Caco-2 (cell line): ENCODE measurements around the gene ZNF525. TPM values are rescaled to one million over a fixed set of nuclear protein-coding genes. Genes with fewer than 3 reads are reported as not detected.
A peak's percentile ranks its signal among the peaks of the same experiment; 100 is the strongest.
"Not testable (repeated sequence)": the region's sequence is repeated elsewhere in the genome, so short reads cannot be mapped to it uniquely, and the experiment has no call there.

Experiments used
- BruUV-seq: library from RNA; stranded (reverse); fragments of 400-500 nt; replicated peaks from 2 replicates; lab custom pipeline; 2021; lab: Mats Ljungman, UMichigan
- CTCF ChIA-PET: fragments of 300-600 bp; sonication (Branson Sonifier 250); formaldehyde crosslinking; loops from one replicate; lab custom pipeline; 2022; ENCODE audit warnings: antibody characterized with exemption; lab: Charles Lee
- POLR2A ChIA-PET: fragments of 300-600 bp; sonication (Branson Sonifier 250); formaldehyde crosslinking; loops from one replicate; lab custom pipeline; 2022; ENCODE audit warnings: antibody characterized with exemption; lab: Charles Lee
- DNase-seq, 2 experiments: peaks; one replicate each; pipeline versions ENCODE4 v3.0.0 to v3.0.0-alpha.2; 2020 to 2022
- H3K27me3 ChIP-seq: replicated peaks from 2 replicates; pipeline ENCODE4 v1.6.0; 2011; ENCODE audit warnings: low read length; ENCODE audit not compliant: control insufficient read depth, insufficient read depth
- H3K36me3 ChIP-seq: 2 replicates; pipeline ENCODE4 v1.5.1; 2011; ENCODE audit warnings: low read length; ENCODE audit not compliant: control insufficient read depth, insufficient read depth
- H3K4me1 ChIP-seq: fragments of 250-450 bp; sonication (Bioruptor Pico); 2 replicates; pipeline ENCODE4 v1.5.1; 2020; ENCODE audit warnings: mild to moderate bottlenecking
- H3K4me3 ChIP-seq: 2 replicates; pipeline ENCODE4 v1.5.1; 2011; ENCODE audit warnings: low read depth, mild to moderate bottlenecking, control low read depth, low read length
- H3K9me3 ChIP-seq: fragments of 250-450 bp; sonication (Bioruptor Pico); 2 replicates; pipeline ENCODE4 v1.5.1; 2020; ENCODE audit warnings: mild to moderate bottlenecking, moderate library complexity
- H3K27ac Mint-ChIP-seq: one replicate; pipeline ENCODE4 v1.8.0; 2022; ENCODE audit warnings: mixed read lengths; ENCODE audit not compliant: unreplicated experiment
- H3K27me3 Mint-ChIP-seq: one replicate; pipeline ENCODE4 v1.8.0; 2022; ENCODE audit warnings: mixed read lengths; ENCODE audit not compliant: insufficient read depth, unreplicated experiment
- H3K36me3 Mint-ChIP-seq: one replicate; pipeline ENCODE4 v1.8.0; 2022; ENCODE audit warnings: mild to moderate bottlenecking, mixed read lengths; ENCODE audit not compliant: insufficient read depth, unreplicated experiment
- H3K4me1 Mint-ChIP-seq: one replicate; pipeline ENCODE4 v1.8.0; 2022; ENCODE audit warnings: low read depth, mixed read lengths; ENCODE audit not compliant: unreplicated experiment
- H3K4me3 Mint-ChIP-seq: one replicate; pipeline ENCODE4 v1.8.0; 2022; ENCODE audit warnings: mild to moderate bottlenecking, moderate library complexity, mixed read lengths; ENCODE audit not compliant: unreplicated experiment
- H3K9me3 Mint-ChIP-seq: one replicate; pipeline ENCODE4 v1.8.0; 2022; ENCODE audit warnings: mixed read lengths; ENCODE audit not compliant: unreplicated experiment
- CTCF ChIP-seq, 2 experiments: fragments of 200-600 bp in 1 of 2; IDR thresholded peaks; 1 replicate in 1 of 2; 2 replicates in 1 of 2; pipeline versions ENCODE4 v1.5.1 to v1.8.0; 2011 to 2022; ENCODE audit warnings: antibody characterized with exemption in 1 of 2, control low read depth in 1 of 2, inconsistent platforms in 1 of 2, low read depth in 1 of 2, low read length in 1 of 2, mild to moderate bottlenecking in 1 of 2, moderate library complexity in 1 of 2; ENCODE audit not compliant: insufficient read depth in 1 of 2, severe bottlenecking in 1 of 2, unreplicated experiment in 1 of 2
- intact Hi-C: fragments of 100-400 bp; cut with micrococcal nuclease; formaldehyde crosslinking; loops from one replicate; pipeline ENCODE4 v1.10.0; 2022; ENCODE audit not compliant: unreplicated experiment
- total RNA-seq: library from RNA; stranded (reverse); gene quantifications from 2 replicates; pipeline ENCODE4 v1.2.3, GENCODE V29; 2022

Gene ZNF525
- total RNA-seq, 1 experiment from 2014 or later: 15.0 TPM

- intact Hi-C loops: no loop called here
- CTCF ChIA-PET: interaction anchor here (0.6 to 1.3 kb wide), 3 partner anchors 28 to 55 kb away, joined by 3 to 4 read pairs (median 3); partner anchors contain the start of gene ZNF761
- H3K27me3 Mint-ChIP-seq: no peaks in the 10 kb centered on the region
Measured at GRCh38 chr19:53396525-53396868, 31.0 kb downstream of the ZNF525 start.

GRCh38 chr19:53397918-53398317 lies 32.4 kb downstream of the ZNF525 start:
- BruUV-seq, H3K36me3 ChIP-seq, CTCF ChIA-PET, DNase-seq, POLR2A ChIA-PET, H3K4me3 ChIP-seq, H3K27ac Mint-ChIP-seq, H3K4me3 Mint-ChIP-seq, H3K27me3 ChIP-seq, H3K27me3 Mint-ChIP-seq, H3K4me1 ChIP-seq, intact Hi-C loops: not testable (repeated sequence)
- Mint-ChIP-seq H3K9me3 (peaks cover 13% of the 10 kb centered on the region), H3K36me3 (peaks cover 67% of the 10 kb centered on the region), H3K4me1 (peaks cover 19% of the 10 kb centered on the region)
- peaks cover 16% of the 10 kb centered on the region for H3K9me3 ChIP-seq

More at GRCh38 chr19:53396525-53396868, 31.0 kb downstream of the ZNF525 start:
- H3K9me3 ChIP-seq: peaks cover 10% of the 10 kb centered on the region
- BruUV-seq: no TSS peak
- peak overlapping the region; percentile 83 for H3K4me3 ChIP-seq
- H3K27me3 ChIP-seq: no peaks in the 10 kb centered on the region
- Mint-ChIP-seq H3K27ac (peak overlapping the region; percentile 65), H3K4me3 (peak overlapping the region; percentile 77), H3K36me3 (peaks cover 53% of the 10 kb centered on the region), H3K4me1 (peaks cover 19% of the 10 kb centered on the region), H3K9me3 (peaks cover 13% of the 10 kb centered on the region)
- peaks cover 8% of the 10 kb centered on the region for H3K4me1 ChIP-seq
- no peak for DNase-seq
- POLR2A ChIA-PET: interaction anchor here (0.6 kb wide), 1 partner anchor 22 kb away, joined by 3 read pairs; no protein-coding TSS in a partner anchor
- peaks cover 5% of the 10 kb centered on the region for H3K36me3 ChIP-seq
- no peak for TF ChIP-seq CTCF (IDR thresholded peaks at IDR 0.05; ENCODE audit: insufficient read depth in 1 of 2, low read depth in 1 of 2, low read length in 1 of 2, severe bottlenecking in 1 of 2, unreplicated experiment in 1 of 2)

GRCh38 chr19:53409505-53410204 lies 44.1 kb downstream of the ZNF525 start:
- intact Hi-C loops: no loop called here
- DNase-seq: no peak
- Histone ChIP-seq H3K4me3 (no peak overlapping the region), H3K27me3 (no peaks in the 10 kb centered on the region), H3K9me3 (peaks cover 48% of the 10 kb centered on the region), H3K4me1 (no peaks in the 10 kb centered on the region), H3K36me3 (peaks cover 11% of the 10 kb centered on the region)
- BruUV-seq: TSS peak; percentile 4
- POLR2A ChIA-PET: no interaction called here
- Mint-ChIP-seq H3K27ac (no peak overlapping the region), H3K36me3 (peaks cover 80% of the 10 kb centered on the region), H3K9me3 (peaks cover 59% of the 10 kb centered on the region), H3K4me3 (no peak overlapping the region), H3K27me3 (no peaks in the 10 kb centered on the region), H3K4me1 (no peaks in the 10 kb centered on the region)
- CTCF ChIA-PET: no interaction called here
- TF ChIP-seq CTCF (IDR thresholded peaks at IDR 0.05; ENCODE audit: insufficient read depth in 1 of 2, low read depth in 1 of 2, low read length in 1 of 2, severe bottlenecking in 1 of 2, unreplicated experiment in 1 of 2): no peak

GRCh38 chr19:53420520-53421315 lies 55.2 kb downstream of the ZNF525 start:
- POLR2A ChIA-PET, H3K36me3 ChIP-seq, intact Hi-C loops, CTCF ChIA-PET, H3K27me3 ChIP-seq, BruUV-seq, H3K4me3 ChIP-seq, H3K27me3 Mint-ChIP-seq, H3K4me1 Mint-ChIP-seq: not testable (repeated sequence)
- peaks cover 20% of the 10 kb centered on the region for H3K9me3 Mint-ChIP-seq
- H3K4me1 ChIP-seq: peaks cover 28% of the 10 kb centered on the region
- peak overlapping the region; percentile 84 for H3K27ac Mint-ChIP-seq
- peaks cover 51% of the 10 kb centered on the region for H3K9me3 ChIP-seq
- peaks cover 30% of the 10 kb centered on the region for H3K36me3 Mint-ChIP-seq
- H3K4me3 Mint-ChIP-seq: peak overlapping the region; percentile 35
- DNase-seq: peak; percentile 75 to 80
